ACHN (cell line): ENCODE results near the gene RIMS1.

Experiments
- DNase-seq: peaks from one replicate; pipeline ENCODE4 v3.0.0-alpha.2; 2015
- in situ Hi-C: cut with HindIII; loops from 2 replicates; pipeline ENCODE4 v1.10.0; 2017; ENCODE audit warnings: low sequenced_read_pairs, low pct_ligation_motif_present, low pct_unique_long_range_greater_than_20kb

The RIMS1 gene

GRCh38 chr6:72212686-72213085 is 326.3 kb downstream of the RIMS1 start:
- in situ Hi-C loops = no loop called here
- no peak for DNase-seq

GRCh38 chr6:72213654-72214053 is 327.3 kb downstream of the RIMS1 start:
- in situ Hi-C loops = no loop called here
- no peak for DNase-seq

- DNase-seq = no peak
These were observed 330.1 kb downstream of the RIMS1 start for GRCh38 chr6:72216222-72217068.

GRCh38 chr6:72217626-72218025 is 331.3 kb downstream of the RIMS1 start:
- in situ Hi-C loops = no loop called here

More at GRCh38 chr6:72216222-72217068, 330.1 kb downstream of the RIMS1 start:
- in situ Hi-C loops = no loop called here

GRCh38 chr6:72218125-72218524 is 331.8 kb downstream of the RIMS1 start:
- in situ Hi-C loops = no loop called here
- DNase-seq = peak; percentile 56

More at GRCh38 chr6:72217626-72218025, 331.3 kb downstream of the RIMS1 start:
- no peak for DNase-seq

GRCh38 chr6:72219536-72219935 is 333.2 kb downstream of the RIMS1 start:
- in situ Hi-C loops = no loop called here
- no peak for DNase-seq

- in situ Hi-C loops = no loop called here
- DNase-seq = no peak
These were observed 351.7 kb downstream of the RIMS1 start for GRCh38 chr6:72238021-72238420.

- in situ Hi-C loops = no loop called here
- DNase-seq = no peak
These were observed 352.6 kb downstream of the RIMS1 start for GRCh38 chr6:72238900-72239299.

GRCh38 chr6:72245565-72245964 is 359.2 kb downstream of the RIMS1 start:
- DNase-seq = peak; percentile 1

GRCh38 chr6:72246926-72247325 is 360.6 kb downstream of the RIMS1 start:
- in situ Hi-C loops = no loop called here

More at GRCh38 chr6:72245565-72245964, 359.2 kb downstream of the RIMS1 start:
- in situ Hi-C loops = no loop called here

GRCh38 chr6:72248621-72249020 is 362.3 kb downstream of the RIMS1 start:
- no peak for DNase-seq
- in situ Hi-C loops = no loop called here

More at GRCh38 chr6:72246926-72247325, 360.6 kb downstream of the RIMS1 start:
- DNase-seq = peak; percentile 4

GRCh38 chr6:72250664-72251063 is 364.3 kb downstream of the RIMS1 start:
- DNase-seq = peak; percentile 2
- in situ Hi-C loops = no loop called here

GRCh38 chr6:72260489-72260888 is 374.1 kb downstream of the RIMS1 start:
- in situ Hi-C loops = no loop called here
- DNase-seq = no peak

- no peak for DNase-seq
- in situ Hi-C loops = no loop called here
These were observed 375.2 kb downstream of the RIMS1 start for GRCh38 chr6:72261554-72261953.

- in situ Hi-C loops = no loop called here
- DNase-seq = no peak
These were observed 375.9 kb downstream of the RIMS1 start for GRCh38 chr6:72262254-72262653.

- no peak for DNase-seq
- in situ Hi-C loops = no loop called here
These were observed 381.1 kb downstream of the RIMS1 start for GRCh38 chr6:72267470-72267869.

GRCh38 chr6:72271531-72271930 is 385.2 kb downstream of the RIMS1 start:
- in situ Hi-C loops = no loop called here
- no peak for DNase-seq

GRCh38 chr6:72272958-72273357 is 386.6 kb downstream of the RIMS1 start:
- DNase-seq = peak; percentile 11
- in situ Hi-C loops = no loop called here

GRCh38 chr6:72275888-72276287 is 389.5 kb downstream of the RIMS1 start:
- no peak for DNase-seq
- in situ Hi-C loops = no loop called here

GRCh38 chr6:72282201-72282600 is 395.9 kb downstream of the RIMS1 start:
- no peak for DNase-seq
- in situ Hi-C loops = no loop called here
